HG03095 (cell line): ENCODE data around the gene BBX.

ENCODE experiments used
- ATAC-seq: cut with Tn5 transposase; IDR thresholded peaks from one replicate; pipeline ENCODE4 v1.9.1; 2021; ENCODE audit warnings: moderate library complexity; ENCODE audit not compliant: unreplicated experiment

Gene BBX

GRCh38 chr3:107738486-107739183 lies 215.9 kb downstream of the BBX start:
- no peak for ATAC-seq

GRCh38 chr3:107739227-107739626 lies 216.5 kb downstream of the BBX start:
- no peak for ATAC-seq

- ATAC-seq, result no peak
Observed at GRCh38 chr3:107740992-107741896, 218.5 kb downstream of the BBX start.

- ATAC-seq, result no peak
Observed at GRCh38 chr3:107745354-107745753, 222.6 kb downstream of the BBX start.

- no peak for ATAC-seq
Observed at GRCh38 chr3:107752202-107752990, 229.6 kb downstream of the BBX start.

- ATAC-seq, result peak; percentile 59
Observed at GRCh38 chr3:107753494-107753893, 230.7 kb downstream of the BBX start.

- ATAC-seq, result no peak
Observed at GRCh38 chr3:107753976-107754375, 231.2 kb downstream of the BBX start.

- ATAC-seq, result no peak
Observed at GRCh38 chr3:107756649-107757048, 233.9 kb downstream of the BBX start.

- no peak for ATAC-seq
Observed at GRCh38 chr3:107757140-107757539, 234.4 kb downstream of the BBX start.

- ATAC-seq, result no peak
Observed at GRCh38 chr3:107760144-107760543, 237.4 kb downstream of the BBX start.

- no peak for ATAC-seq
Observed at GRCh38 chr3:107761391-107761790, 238.6 kb downstream of the BBX start.

- no peak for ATAC-seq
Observed at GRCh38 chr3:107765524-107765923, 242.8 kb downstream of the BBX start.

- ATAC-seq, result no peak
Observed at GRCh38 chr3:107767897-107768605, 245.3 kb downstream of the BBX start.

- no peak for ATAC-seq
Observed at GRCh38 chr3:107769882-107770281, 247.1 kb downstream of the BBX start.

- ATAC-seq, result no peak
Observed at GRCh38 chr3:107772016-107772415, 249.3 kb downstream of the BBX start.

GRCh38 chr3:107775974-107776373 lies 253.2 kb downstream of the BBX start:
- no peak for ATAC-seq

- ATAC-seq, result no peak
Observed at GRCh38 chr3:107781253-107781652, 258.5 kb downstream of the BBX start.

- ATAC-seq, result no peak
Observed at GRCh38 chr3:107782054-107782453, 259.3 kb downstream of the BBX start.

- ATAC-seq, result no peak
Observed at GRCh38 chr3:107790612-107791011, 267.9 kb downstream of the BBX start.

- no peak for ATAC-seq
Observed at GRCh38 chr3:107791027-107791426, 268.3 kb downstream of the BBX start.

- no peak for ATAC-seq
Observed at GRCh38 chr3:107791450-107791849, 268.7 kb downstream of the BBX start.
